IMR-90 (cell line): ENCODE results near the gene ATP2B1. TPM values are rescaled to one million over a fixed set of nuclear protein-coding genes. Genes with fewer than 3 reads are reported as not detected.

ENCODE experiments used
- ATAC-seq: fragments of 200-7000 bp; cut with Tn5 transposase; 2 replicates; pipeline ENCODE4 v1.9.1; 2020; ENCODE audit warnings: low read depth, mild to moderate bottlenecking, moderate library complexity
- BruUV-seq: library from RNA; stranded (reverse); fragments of 400-500 nt; replicated peaks from 2 replicates; lab custom pipeline; 2021; lab: Mats Ljungman, UMichigan
- CTCF ChIA-PET: fragments of 300-600 bp; formaldehyde crosslinking; extraction: SDS; loops from one replicate; lab custom pipeline; 2021; ENCODE audit warnings: antibody characterized with exemption; lab: Yijun Ruan, JAX
- POLR2A ChIA-PET: fragments of 300-600 bp; sonication (Branson Sonifier 250); formaldehyde crosslinking; loops from one replicate; lab custom pipeline; 2022; ENCODE audit warnings: antibody characterized with exemption; ENCODE audit not compliant: unreplicated experiment; lab: Charles Lee
- DNase-seq: peaks from one replicate; pipeline ENCODE4 v3.0.0; 2013
- H2AFZ ChIP-seq: replicated peaks from 2 replicates; pipeline ENCODE3; 2013; ENCODE audit warnings: low read length, mild to moderate bottlenecking; ENCODE audit not compliant: poor library complexity
- H2AK5ac ChIP-seq: 2 replicates; pipeline ENCODE4 v1.6.1; 2013; ENCODE audit warnings: low read depth, low read length, inconsistent platforms
- H2AK9ac ChIP-seq: replicated peaks from 2 replicates; pipeline ENCODE3; 2013; ENCODE audit warnings: mild to moderate bottlenecking, low read depth, low read length, moderate library complexity; ENCODE audit not compliant: poor library complexity
- H2BK120ac ChIP-seq: 2 replicates; pipeline ENCODE4 v1.6.1; 2013; ENCODE audit warnings: low read depth, low read length, inconsistent platforms
- H2BK15ac ChIP-seq: 3 replicates; pipeline ENCODE4 v1.6.1; 2013; ENCODE audit warnings: low read depth, low read length, inconsistent platforms
- H2BK20ac ChIP-seq: 2 replicates; pipeline ENCODE4 v1.6.1; 2013; ENCODE audit warnings: low read depth, mild to moderate bottlenecking, inconsistent platforms, low read length, moderate library complexity
- H2BK5ac ChIP-seq: 2 replicates; pipeline ENCODE4 v1.6.1; 2013; ENCODE audit warnings: mild to moderate bottlenecking, low read depth, low read length, inconsistent platforms; ENCODE audit not compliant: poor library complexity, severe bottlenecking
- H3K14ac ChIP-seq: replicated peaks from 2 replicates; pipeline ENCODE4 v1.6.1; 2013; ENCODE audit warnings: low read depth, low read length, inconsistent platforms
- H3K18ac ChIP-seq: 2 replicates; pipeline ENCODE4 v1.6.1; 2013; ENCODE audit warnings: low read depth, low read length, control low read depth
- H3K23ac ChIP-seq: 2 replicates; pipeline ENCODE4 v1.6.1; 2013; ENCODE audit warnings: low read depth, low read length, inconsistent platforms
- H3K27ac ChIP-seq: 2 replicates; pipeline ENCODE4 v1.5.1; 2013; ENCODE audit warnings: mild to moderate bottlenecking, control low read depth, low read length; ENCODE audit not compliant: insufficient read depth
- H3K27me3 ChIP-seq: 2 replicates; pipeline ENCODE4 v1.6.1; 2013; ENCODE audit warnings: low read length; ENCODE audit not compliant: control insufficient read depth, insufficient read depth
- H3K36me3 ChIP-seq: 2 replicates; pipeline ENCODE4 v1.6.1; 2013; ENCODE audit warnings: low read length, mixed read lengths; ENCODE audit not compliant: control insufficient read depth, insufficient read depth
- H3K4ac ChIP-seq: 2 replicates; pipeline ENCODE4 v1.6.1; 2013; ENCODE audit warnings: low read depth, low read length, inconsistent platforms
- H3K4me1 ChIP-seq: 2 replicates; pipeline ENCODE4 v1.6.1; 2013; ENCODE audit warnings: low read length, mixed read lengths; ENCODE audit not compliant: control insufficient read depth, insufficient read depth
- H3K4me2 ChIP-seq: 2 replicates; pipeline ENCODE4 v1.6.1; 2013; ENCODE audit warnings: low read depth, mild to moderate bottlenecking, control low read depth, low read length, moderate library complexity
- H3K4me3 ChIP-seq: 2 replicates; pipeline ENCODE4 v1.5.1; 2013; ENCODE audit warnings: low read depth, mild to moderate bottlenecking, control low read depth, low read length, moderate library complexity; ENCODE audit not compliant: insufficient read depth
- H3K56ac ChIP-seq: 2 replicates; pipeline ENCODE4 v1.6.1; 2013; ENCODE audit warnings: low read length, inconsistent platforms; ENCODE audit not compliant: insufficient read depth; ENCODE audit errors: extremely low read depth
- H3K79me1 ChIP-seq, 2 experiments: 2 replicates each; pipeline ENCODE4 v1.6.1; 2013; ENCODE audit warnings: low read length in 2 of 2, inconsistent platforms in 1 of 2, low read depth in 1 of 2
- H3K9ac ChIP-seq: 2 replicates; pipeline ENCODE4 v1.6.1; 2013; ENCODE audit warnings: low read depth, low read length, control low read depth
- H3K9me1 ChIP-seq: 2 replicates; pipeline ENCODE4 v1.6.1; 2013; ENCODE audit warnings: low read length, inconsistent platforms; ENCODE audit not compliant: insufficient read depth
- H3K9me3 ChIP-seq: 2 replicates; pipeline ENCODE4 v1.6.1; 2013; ENCODE audit warnings: low read length; ENCODE audit not compliant: control insufficient read depth, insufficient read depth
- H4K20me1 ChIP-seq: 2 replicates; pipeline ENCODE4 v1.6.1; 2013; ENCODE audit warnings: low read length, inconsistent platforms; ENCODE audit not compliant: insufficient read depth
- H4K5ac ChIP-seq: 2 replicates; pipeline ENCODE4 v1.6.1; 2013; ENCODE audit warnings: mild to moderate bottlenecking, low read depth, low read length, control low read depth
- H4K8ac ChIP-seq, 2 experiments: 2 replicates each; pipeline ENCODE4 v1.6.1; 2013; ENCODE audit warnings: low read depth in 2 of 2, low read length in 2 of 2, control low read depth in 1 of 2, inconsistent platforms in 1 of 2
- H4K91ac ChIP-seq: 2 replicates; pipeline ENCODE4 v1.6.1; 2013; ENCODE audit warnings: low read depth, low read length, inconsistent platforms; ENCODE audit not compliant: insufficient read depth
- BHLHE40 ChIP-seq: fragments of 150-350 bp; IDR thresholded peaks from 2 replicates; pipeline ENCODE4 v1.6.1; 2016; ENCODE audit warnings: mild to moderate bottlenecking, low read depth, low read length
- CEBPB ChIP-seq: IDR thresholded peaks from 2 replicates; pipeline ENCODE4 v1.6.1; 2012; ENCODE audit warnings: low read depth, low read length, improper control_type of control experiment
- CTCF ChIP-seq: conservative IDR thresholded peaks from 2 replicates; pipeline ENCODE4 v1.5.1; 2012; ENCODE audit warnings: mild to moderate bottlenecking, low read depth, low read length, improper control_type of control experiment
- ELK1 ChIP-seq: fragments of 150-350 bp; IDR thresholded peaks from 2 replicates; pipeline ENCODE4 v1.6.1; 2016; ENCODE audit warnings: low read depth, mild to moderate bottlenecking, low read length, moderate library complexity, borderline replicate concordance
- FOS ChIP-seq: fragments of 150-350 bp; IDR thresholded peaks from 2 replicates; pipeline ENCODE4 v1.6.1; 2016; ENCODE audit warnings: low read depth, low read length
- MAFK ChIP-seq: IDR thresholded peaks from 2 replicates; pipeline ENCODE4 v1.6.1; 2012; ENCODE audit warnings: low read depth, low read length, improper control_type of control experiment
- MXI1 ChIP-seq: IDR thresholded peaks from 2 replicates; pipeline ENCODE4 v1.6.1; 2012; ENCODE audit warnings: low read depth, mild to moderate bottlenecking, low read length, moderate library complexity, borderline replicate concordance
- NFE2L2 ChIP-seq: fragments of 150-350 bp; IDR thresholded peaks from 2 replicates; pipeline ENCODE4 v1.6.1; 2016; ENCODE audit warnings: low read depth, mild to moderate bottlenecking, low read length
- RAD21 ChIP-seq: IDR thresholded peaks from 2 replicates; pipeline ENCODE4 v1.6.1; 2012; ENCODE audit warnings: low read length, improper control_type of control experiment
- SMC3 ChIP-seq: fragments of 150-350 bp; IDR thresholded peaks from 2 replicates; pipeline ENCODE4 v1.6.1; 2016; ENCODE audit warnings: low read depth, mild to moderate bottlenecking, antibody characterized with exemption, low read length, moderate library complexity
- USF2 ChIP-seq: fragments of 150-350 bp; IDR thresholded peaks from 2 replicates; pipeline ENCODE4 v1.6.1; 2017; ENCODE audit warnings: mild to moderate bottlenecking, antibody characterized with exemption, low read length, low read depth
- WGBS, 2 experiments: methylation state at CpG; one replicate each; pipeline versions ENCODE4 v1.1.5 to v1.1.7; 2013; ENCODE audit warnings: missing lambda C conversion rate in 2 of 2; ENCODE audit not compliant: insufficient read length in 1 of 2; ENCODE audit errors: extremely low coverage in 2 of 2; 5-methylcytosine and 5-hydroxymethylcytosine counted together
- dilution Hi-C: fragments of 300-500 bp; cut with HindIII; formaldehyde crosslinking; loops from one replicate; pipeline ENCODE4 v1.14.3; 2018; ENCODE audit warnings: low sequenced_read_pairs; ENCODE audit not compliant: unreplicated experiment
- in situ Hi-C: fragments of 300-500 bp; cut with MboI; formaldehyde crosslinking; loops from 3 replicates; pipeline ENCODE4 v1.14.3; 2019; ENCODE audit warnings: low sequenced_read_pairs, inconsistent platforms, mixed read lengths
- intact Hi-C: fragments of 100-400 bp; cut with micrococcal nuclease; formaldehyde crosslinking; loops from 2 replicates; pipeline ENCODE4 v1.10.0; 2022
- polyA plus RNA-seq, 3 experiments: library from polyadenylated mRNA; depleted of rRNA; stranded (reverse); fragments of >200 nt; gene quantifications; 2 replicates each; pipeline ENCODE4 v1.2.3, GENCODE V29; 2012; ENCODE audit warnings: low replicate concordance in 1 of 3
- total RNA-seq: library from RNA; depleted of rRNA; stranded (reverse); fragments of >200 nt; gene quantifications from 2 replicates; pipeline ENCODE4 v1.2.3, GENCODE V29; 2012

Gene ATP2B1
- total and polyA plus RNA-seq, 2 of the 4 experiments (the other 2 are of a cell fraction), result 9.9 to 32.6 TPM

GRCh38 chr12:89649139-89649538, 59.5 kb downstream of the ATP2B1 start:
- intact Hi-C loops, result no loop called here
- peaks cover 32 to 61% of the 10 kb centered on the region in 2 experiments for H3K79me1 ChIP-seq
- TF ChIP-seq RAD21 (no peak), MAFK (no peak), SMC3 (no peak), NFE2L2 (no peak), ELK1 (no peak), FOS (no peak), USF2 (no peak), CTCF (no peak), MXI1 (no peak), BHLHE40 (no peak), CEBPB (no peak)
- peaks cover 2% of the 10 kb centered on the region; the same call in 1 of the 2 replicates for H3K9me3 ChIP-seq
- no peak overlapping the region for H4K5ac ChIP-seq
- dilution Hi-C loops, result no loop called here
- no peak overlapping the region for H3K9ac ChIP-seq
- POLR2A ChIA-PET, result no interaction called here
- no peak overlapping the region for H3K27ac ChIP-seq
- no TSS peak for BruUV-seq
- H3K27me3 ChIP-seq, result no peaks in the 10 kb centered on the region
- H4K20me1 ChIP-seq, result 0 out of 2 replicates have a peak, but pooled peaks cover 4% of the 10 kb centered on the region
- H2BK20ac ChIP-seq, result no peak overlapping the region
- no peak overlapping the region for H2AK5ac ChIP-seq
- no peak overlapping the region for H3K23ac ChIP-seq
- no peak overlapping the region for H2AK9ac ChIP-seq
- H3K4me3 ChIP-seq, result no peak overlapping the region
- no peak overlapping the region for H3K14ac ChIP-seq
- no peak overlapping the region for H3K18ac ChIP-seq
- no peak overlapping the region for H4K8ac ChIP-seq
- no peak overlapping the region for H3K56ac ChIP-seq
- DNase-seq (no peak), ATAC-seq (no peak)
- no peak overlapping the region for H4K91ac ChIP-seq
- in situ Hi-C loops, result no loop called here
- no CpG with 5 or more reads among the region's 2 CpGs for WGBS, 2 experiments
- CTCF ChIA-PET, result no interaction called here
- H2AFZ ChIP-seq, result no peak overlapping the region
- 0 out of 2 replicates have a peak, but pooled peaks cover 3% of the 10 kb centered on the region for H3K9me1 ChIP-seq
- peaks cover 5% of the 10 kb centered on the region; the same call in 1 of the 2 replicates for H3K4me1 ChIP-seq
- H3K4me2 ChIP-seq, result no peak overlapping the region
- H2BK15ac ChIP-seq, result no peak overlapping the region
- no peak overlapping the region for H2BK5ac ChIP-seq
- peaks cover 3% of the 10 kb centered on the region for H3K36me3 ChIP-seq
- H3K4ac ChIP-seq, result no peak overlapping the region
- no peak overlapping the region for H2BK120ac ChIP-seq
